Measurements from ENCODE around the gene GPR55. TPM values are rescaled to one million over a fixed set of nuclear protein-coding genes. Genes with fewer than 3 reads are reported as not detected.

The GPR55 gene
- total RNA-seq, 1 donor from 2014 or later, result not detected

DNA sequence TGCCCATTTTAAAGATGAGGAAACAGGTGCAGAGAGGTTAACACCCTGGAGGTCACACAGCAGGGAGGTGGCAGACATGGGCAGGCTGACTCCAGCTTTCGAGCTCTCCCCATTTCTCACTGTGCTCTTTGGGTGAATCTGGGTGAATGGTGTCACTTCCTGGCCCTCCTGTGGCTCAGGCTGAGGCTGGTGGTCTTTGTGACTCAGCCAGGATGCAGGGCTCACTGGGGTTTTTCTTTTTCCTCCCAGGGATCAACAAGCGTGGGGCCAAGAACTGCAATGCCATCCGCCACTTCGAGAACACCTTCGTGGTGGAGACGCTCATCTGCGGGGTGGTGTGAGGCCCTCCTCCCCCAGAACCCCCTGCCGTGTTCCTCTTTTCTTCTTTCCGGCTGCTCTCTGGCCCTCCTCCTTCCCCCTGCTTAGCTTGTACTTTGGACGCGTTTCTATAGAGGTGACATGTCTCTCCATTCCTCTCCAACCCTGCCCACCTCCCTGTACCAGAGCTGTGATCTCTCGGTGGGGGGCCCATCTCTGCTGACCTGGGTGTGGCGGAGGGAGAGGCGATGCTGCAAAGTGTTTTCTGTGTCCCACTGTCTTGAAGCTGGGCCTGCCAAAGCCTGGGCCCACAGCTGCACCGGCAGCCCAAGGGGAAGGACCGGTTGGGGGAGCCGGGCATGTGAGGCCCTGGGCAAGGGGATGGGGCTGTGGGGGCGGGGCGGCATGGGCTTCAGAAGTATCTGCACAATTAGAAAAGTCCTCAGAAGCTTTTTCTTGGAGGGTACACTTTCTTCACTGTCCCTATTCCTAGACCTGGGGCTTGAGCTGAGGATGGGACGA lies 47.1 kb downstream of the GPR55 start:
- H3K27ac Mint-ChIP-seq, result no peak overlapping the region
- H3K4me3 Mint-ChIP-seq, result no peak overlapping the region
- TF ChIP-seq, protein P1, sequence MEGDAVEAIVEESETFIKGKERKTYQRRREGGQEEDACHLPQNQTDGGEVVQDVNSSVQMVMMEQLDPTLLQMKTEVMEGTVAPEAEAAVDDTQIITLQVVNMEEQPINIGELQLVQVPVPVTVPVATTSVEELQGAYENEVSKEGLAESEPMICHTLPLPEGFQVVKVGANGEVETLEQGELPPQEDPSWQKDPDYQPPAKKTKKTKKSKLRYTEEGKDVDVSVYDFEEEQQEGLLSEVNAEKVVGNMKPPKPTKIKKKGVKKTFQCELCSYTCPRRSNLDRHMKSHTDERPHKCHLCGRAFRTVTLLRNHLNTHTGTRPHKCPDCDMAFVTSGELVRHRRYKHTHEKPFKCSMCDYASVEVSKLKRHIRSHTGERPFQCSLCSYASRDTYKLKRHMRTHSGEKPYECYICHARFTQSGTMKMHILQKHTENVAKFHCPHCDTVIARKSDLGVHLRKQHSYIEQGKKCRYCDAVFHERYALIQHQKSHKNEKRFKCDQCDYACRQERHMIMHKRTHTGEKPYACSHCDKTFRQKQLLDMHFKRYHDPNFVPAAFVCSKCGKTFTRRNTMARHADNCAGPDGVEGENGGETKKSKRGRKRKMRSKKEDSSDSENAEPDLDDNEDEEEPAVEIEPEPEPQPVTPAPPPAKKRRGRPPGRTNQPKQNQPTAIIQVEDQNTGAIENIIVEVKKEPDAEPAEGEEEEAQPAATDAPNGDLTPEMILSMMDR (conservative IDR thresholded peaks at IDR 0.05), result no peak
- H3K27me3 Mint-ChIP-seq, result no peaks in the 10 kb centered on the region
- H3K4me1 Mint-ChIP-seq (ENCODE audit: unreplicated experiment), result peaks cover 5% of the 10 kb centered on the region
- DNase-seq (ENCODE audit: extremely low spot score, unreplicated experiment), result no peak
- H3K36me3 Mint-ChIP-seq, result peaks cover 16% of the 10 kb centered on the region
- H3K9me3 Mint-ChIP-seq, result no peaks in the 10 kb centered on the region

DNA sequence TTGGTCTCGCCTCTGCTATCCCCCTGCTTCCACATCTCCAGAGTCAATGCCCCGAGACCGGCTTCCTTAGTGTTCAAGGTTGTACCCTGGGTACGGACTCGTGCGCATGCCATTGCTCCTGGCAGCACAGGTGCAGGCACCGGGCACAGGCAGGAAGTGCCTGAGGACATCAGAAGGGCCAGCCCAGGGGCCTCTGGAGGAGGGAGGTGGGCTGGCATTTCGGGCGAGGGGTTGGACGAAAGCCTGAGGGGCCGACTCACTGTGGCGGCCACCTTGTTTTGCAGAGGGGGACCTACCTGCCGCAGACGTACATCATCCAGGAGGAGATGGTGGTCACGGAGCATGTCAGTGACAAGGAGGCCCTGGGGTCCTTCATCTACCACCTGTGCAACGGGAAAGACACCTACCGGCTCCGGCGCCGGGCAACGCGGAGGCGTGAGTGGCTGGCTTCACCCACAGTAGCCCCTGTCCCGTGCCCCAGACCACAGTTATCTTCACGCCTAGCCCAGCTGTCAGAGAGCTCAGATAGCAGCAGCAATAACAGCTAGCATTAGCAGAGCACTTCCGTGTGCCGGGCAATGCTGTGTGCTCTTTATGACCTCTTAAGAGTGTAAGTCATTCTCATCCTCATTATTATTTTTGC lies 47.8 kb downstream of the GPR55 start:
- H3K27ac Mint-ChIP-seq, result no peak overlapping the region
- peaks cover 16% of the 10 kb centered on the region for H3K36me3 Mint-ChIP-seq
- no peak for DNase-seq (ENCODE audit: extremely low spot score, unreplicated experiment)

DNA sequence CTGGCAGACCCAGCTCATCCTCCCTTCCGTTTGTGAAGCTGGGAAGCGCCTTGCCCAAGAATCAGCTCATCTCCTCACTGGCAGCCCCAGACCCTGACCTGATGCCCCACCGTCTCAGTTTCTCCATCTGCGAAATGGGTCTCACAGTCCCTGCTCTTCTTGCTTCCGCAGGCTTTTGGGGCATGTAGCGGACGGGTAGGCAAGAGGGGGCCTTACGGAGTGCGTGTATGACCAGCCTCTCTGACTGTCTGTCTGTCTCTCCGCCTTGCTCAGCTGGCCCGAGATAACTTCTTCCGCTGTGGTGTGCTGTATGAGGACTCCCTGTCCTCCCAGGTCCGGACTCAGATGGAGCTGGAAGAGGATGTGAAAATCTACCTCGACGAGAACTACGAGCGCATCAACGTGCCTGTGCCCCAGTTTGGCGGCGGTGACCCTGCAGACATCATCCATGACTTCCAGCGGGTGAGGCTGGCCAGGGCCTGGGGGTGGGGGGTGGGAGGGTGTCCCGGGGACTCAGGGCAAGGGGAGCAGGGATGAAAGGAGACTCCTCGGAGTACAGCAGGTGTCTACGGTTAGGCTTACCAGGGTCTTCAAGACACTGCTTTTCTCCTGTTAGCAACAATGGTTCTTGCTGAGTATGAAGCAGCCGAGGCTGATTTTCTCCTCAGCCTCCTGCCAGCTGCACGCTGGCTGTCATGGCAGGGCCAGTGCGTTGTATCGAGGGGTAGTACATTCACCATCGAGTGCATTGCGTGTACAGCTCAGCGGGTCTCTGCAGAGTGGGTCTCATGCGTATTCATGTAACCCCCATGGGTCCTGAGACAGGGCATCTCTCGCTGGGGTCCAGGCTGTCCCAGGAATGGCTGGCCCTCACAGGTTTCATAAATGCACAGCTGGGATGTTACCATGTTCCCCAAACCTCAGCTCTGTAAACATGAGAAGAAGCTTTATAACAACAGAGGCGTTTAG lies 49.4 kb downstream of the GPR55 start:
- peaks cover 17% of the 10 kb centered on the region for H3K4me1 Mint-ChIP-seq (ENCODE audit: unreplicated experiment)
- no peaks in the 10 kb centered on the region for H3K27me3 Mint-ChIP-seq
- no peaks in the 10 kb centered on the region for H3K9me3 Mint-ChIP-seq
- no peak overlapping the region for H3K4me3 Mint-ChIP-seq
- TF ChIP-seq, protein P1 (conservative IDR thresholded peaks at IDR 0.05), result no peak
- peak; percentile 55 for DNase-seq (ENCODE audit: extremely low spot score, unreplicated experiment)
- no peak overlapping the region for H3K27ac Mint-ChIP-seq
- H3K36me3 Mint-ChIP-seq, result peaks cover 14% of the 10 kb centered on the region

More for the DNA sequence above, 47.8 kb downstream of the GPR55 start:
- H3K4me1 Mint-ChIP-seq (ENCODE audit: unreplicated experiment), result peaks cover 9% of the 10 kb centered on the region
- H3K9me3 Mint-ChIP-seq, result no peaks in the 10 kb centered on the region
- H3K4me3 Mint-ChIP-seq, result no peak overlapping the region
- TF ChIP-seq, protein P1 (conservative IDR thresholded peaks at IDR 0.05), result no peak
- no peaks in the 10 kb centered on the region for H3K27me3 Mint-ChIP-seq

DNA sequence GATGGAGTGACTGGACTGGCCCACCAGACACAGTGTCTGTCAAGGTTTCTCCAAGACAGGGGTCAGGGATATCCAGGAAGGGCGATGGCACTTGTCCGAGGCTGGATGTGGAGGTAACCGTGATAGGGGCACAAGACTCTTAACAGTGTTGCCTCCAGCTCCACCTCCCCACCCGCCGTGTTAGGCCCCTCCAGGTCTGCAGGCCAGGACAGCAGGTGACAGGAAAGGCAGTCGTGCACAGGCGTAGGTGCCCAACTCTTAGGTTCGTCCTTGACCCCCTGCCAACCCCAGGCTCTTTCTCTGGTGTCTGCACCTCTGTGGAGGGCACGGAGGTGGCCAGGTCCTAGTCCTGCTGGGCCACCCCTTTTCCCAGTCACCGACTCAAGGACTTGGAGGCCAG lies 50.2 kb downstream of the GPR55 start:
- DNase-seq (ENCODE audit: extremely low spot score, unreplicated experiment), result no peak
- Mint-ChIP-seq H3K27me3 (no peaks in the 10 kb centered on the region), H3K36me3 (peaks cover 12% of the 10 kb centered on the region), H3K9me3 (no peaks in the 10 kb centered on the region), H3K4me3 (no peak overlapping the region), H3K27ac (no peak overlapping the region), H3K4me1 (ENCODE audit: unreplicated experiment) (peaks cover 25% of the 10 kb centered on the region)
- TF ChIP-seq, protein P1 (conservative IDR thresholded peaks at IDR 0.05), result no peak

DNA sequence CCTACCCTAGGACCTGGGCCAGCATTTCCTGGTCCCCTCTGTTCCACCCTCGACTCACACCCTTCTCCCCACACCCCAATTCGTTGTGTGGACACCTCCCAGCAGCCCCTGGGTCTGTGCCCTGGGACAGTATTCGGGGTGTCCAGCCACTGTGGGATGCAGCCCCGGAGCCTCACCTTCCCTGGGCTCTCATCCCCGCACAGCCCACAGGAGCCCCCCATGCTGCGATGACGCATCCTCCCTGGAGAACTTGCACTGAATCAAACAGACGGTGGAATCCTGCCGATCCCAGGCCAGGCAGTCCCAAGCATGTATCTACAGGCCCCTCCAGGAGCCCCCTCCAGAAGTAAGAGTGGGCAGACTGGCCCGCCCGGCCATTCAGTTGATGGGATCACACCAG lies 50.6 kb downstream of the GPR55 start:
- H3K36me3 Mint-ChIP-seq, result peaks cover 11% of the 10 kb centered on the region
- DNase-seq (ENCODE audit: extremely low spot score, unreplicated experiment), result peak; percentile 55
- H3K27ac Mint-ChIP-seq, result no peak overlapping the region
- TF ChIP-seq, protein P1 (conservative IDR thresholded peaks at IDR 0.05), result no peak
- peaks cover 28% of the 10 kb centered on the region for H3K4me1 Mint-ChIP-seq (ENCODE audit: unreplicated experiment)
- no peak overlapping the region for H3K4me3 Mint-ChIP-seq
- H3K9me3 Mint-ChIP-seq, result no peaks in the 10 kb centered on the region
- H3K27me3 Mint-ChIP-seq, result no peaks in the 10 kb centered on the region

Measured in type B pancreatic cell (in vitro differentiated cells).